NB4 (cell line): ENCODE data around the gene ZDHHC6.
"Not testable (repeated sequence)": the region's sequence is repeated elsewhere in the genome, so short reads cannot be mapped to it uniquely, and the experiment has no call there.

ENCODE experiments used
- DNase-seq: peaks from one replicate; pipeline ENCODE4 v3.0.0; 2010; ENCODE audit warnings: low read depth
- H3K4me3 ChIP-seq: one replicate; pipeline ENCODE4 v1.5.1; 2011; ENCODE audit warnings: mild to moderate bottlenecking, low read depth, low read length, moderate library complexity
- MYC ChIP-seq: IDR thresholded peaks from 2 replicates; pipeline ENCODE4 v1.6.1; 2011; ENCODE audit warnings: low read depth, low read length
- POLR2A ChIP-seq: IDR thresholded peaks from 2 replicates; pipeline ENCODE4 v1.6.1; 2011; ENCODE audit warnings: mild to moderate bottlenecking; ENCODE audit not compliant: insufficient read length; ENCODE audit errors: extremely low read depth
- TF ChIP-seq, protein P1 (sequence below): IDR thresholded peaks from one replicate; pipeline ENCODE4 v1.5.1; 2012; ENCODE audit warnings: low read depth, low read length
- TF ChIP-seq, protein P2 (sequence below): IDR thresholded peaks from 2 replicates; pipeline ENCODE4 v1.6.1; 2011; ENCODE audit warnings: low read depth, low read length

Gene ZDHHC6

DNA sequence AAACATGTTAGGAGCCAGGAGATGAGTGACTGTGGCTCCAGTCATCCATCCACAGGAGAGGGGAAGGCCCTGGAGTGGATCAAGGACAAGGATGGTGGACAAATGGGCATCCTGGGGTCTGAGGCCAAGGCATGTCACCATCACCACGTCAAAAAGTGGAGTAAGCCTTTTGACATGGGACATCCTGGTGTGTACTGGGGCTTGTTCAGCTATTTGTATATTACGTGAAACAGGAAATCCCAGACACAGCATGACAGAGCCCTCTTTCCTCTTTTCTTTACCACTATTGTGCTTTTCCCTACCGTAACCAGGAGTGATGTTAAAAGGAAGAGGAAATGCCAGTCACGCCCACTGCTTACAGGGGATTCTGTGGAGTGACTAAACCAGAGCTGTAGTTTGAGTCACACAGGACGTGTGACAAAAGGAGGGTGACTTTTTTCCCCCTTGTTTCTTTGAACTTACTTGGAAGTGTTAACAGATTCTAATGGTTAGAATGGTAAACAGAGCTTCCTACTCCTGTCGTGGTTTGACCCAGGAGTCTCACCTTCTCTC lies 57.4 kb downstream of the ZDHHC6 start:
- TF ChIP-seq MYC (no peak), POLR2A (no peak)
- TF ChIP-seq, protein P1, sequence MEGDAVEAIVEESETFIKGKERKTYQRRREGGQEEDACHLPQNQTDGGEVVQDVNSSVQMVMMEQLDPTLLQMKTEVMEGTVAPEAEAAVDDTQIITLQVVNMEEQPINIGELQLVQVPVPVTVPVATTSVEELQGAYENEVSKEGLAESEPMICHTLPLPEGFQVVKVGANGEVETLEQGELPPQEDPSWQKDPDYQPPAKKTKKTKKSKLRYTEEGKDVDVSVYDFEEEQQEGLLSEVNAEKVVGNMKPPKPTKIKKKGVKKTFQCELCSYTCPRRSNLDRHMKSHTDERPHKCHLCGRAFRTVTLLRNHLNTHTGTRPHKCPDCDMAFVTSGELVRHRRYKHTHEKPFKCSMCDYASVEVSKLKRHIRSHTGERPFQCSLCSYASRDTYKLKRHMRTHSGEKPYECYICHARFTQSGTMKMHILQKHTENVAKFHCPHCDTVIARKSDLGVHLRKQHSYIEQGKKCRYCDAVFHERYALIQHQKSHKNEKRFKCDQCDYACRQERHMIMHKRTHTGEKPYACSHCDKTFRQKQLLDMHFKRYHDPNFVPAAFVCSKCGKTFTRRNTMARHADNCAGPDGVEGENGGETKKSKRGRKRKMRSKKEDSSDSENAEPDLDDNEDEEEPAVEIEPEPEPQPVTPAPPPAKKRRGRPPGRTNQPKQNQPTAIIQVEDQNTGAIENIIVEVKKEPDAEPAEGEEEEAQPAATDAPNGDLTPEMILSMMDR = no peak
- TF ChIP-seq, protein P2, sequence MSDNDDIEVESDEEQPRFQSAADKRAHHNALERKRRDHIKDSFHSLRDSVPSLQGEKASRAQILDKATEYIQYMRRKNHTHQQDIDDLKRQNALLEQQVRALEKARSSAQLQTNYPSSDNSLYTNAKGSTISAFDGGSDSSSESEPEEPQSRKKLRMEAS = no peak
- DNase-seq = peak; percentile 72
- no peak overlapping the region for H3K4me3 ChIP-seq

DNA sequence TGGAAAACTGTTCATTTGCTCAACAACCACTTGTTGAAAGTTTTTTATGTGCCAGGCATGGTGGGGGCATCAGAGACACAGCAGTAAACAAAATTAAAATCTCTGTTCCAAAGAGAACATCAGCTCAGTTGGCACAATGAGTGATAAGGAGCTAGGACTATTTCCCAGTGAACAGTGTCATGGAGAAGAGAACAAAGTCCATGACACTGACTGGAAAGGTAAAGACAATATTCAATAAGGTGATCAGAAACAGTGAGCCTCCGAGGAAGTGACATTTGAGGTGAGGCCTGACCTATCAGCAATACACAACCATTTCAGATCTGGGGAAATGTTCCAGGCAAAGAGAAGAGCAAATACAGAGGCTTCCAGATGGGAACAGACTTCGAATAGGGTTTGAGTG lies 58.2 kb downstream of the ZDHHC6 start:
- DNase-seq = no peak
- TF ChIP-seq, protein P1 = no peak
- TF ChIP-seq MYC (no peak), POLR2A (no peak)
- TF ChIP-seq, protein P2 = no peak
- no peak overlapping the region for H3K4me3 ChIP-seq

DNA sequence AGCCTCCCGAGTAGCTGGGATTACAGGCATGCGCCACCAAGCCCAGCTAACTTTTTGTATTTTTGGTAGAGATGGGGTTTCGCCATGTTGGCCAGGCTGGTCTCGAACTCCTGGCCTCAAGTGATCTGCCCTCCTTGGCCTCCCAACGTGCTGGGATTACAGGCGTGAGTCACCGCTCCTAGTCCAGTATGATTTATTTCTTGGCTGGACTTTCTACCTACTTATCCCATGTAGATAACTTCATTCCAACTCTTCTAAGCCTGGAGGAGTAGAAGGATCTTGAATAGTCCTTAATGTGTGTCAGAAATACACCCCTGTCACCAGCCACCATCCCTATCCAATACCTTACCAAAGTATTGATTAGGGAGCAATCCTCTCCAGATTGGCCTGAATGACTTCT lies 58.7 kb downstream of the ZDHHC6 start:
- DNase-seq, H3K4me3 ChIP-seq: not testable (repeated sequence)

DNA sequence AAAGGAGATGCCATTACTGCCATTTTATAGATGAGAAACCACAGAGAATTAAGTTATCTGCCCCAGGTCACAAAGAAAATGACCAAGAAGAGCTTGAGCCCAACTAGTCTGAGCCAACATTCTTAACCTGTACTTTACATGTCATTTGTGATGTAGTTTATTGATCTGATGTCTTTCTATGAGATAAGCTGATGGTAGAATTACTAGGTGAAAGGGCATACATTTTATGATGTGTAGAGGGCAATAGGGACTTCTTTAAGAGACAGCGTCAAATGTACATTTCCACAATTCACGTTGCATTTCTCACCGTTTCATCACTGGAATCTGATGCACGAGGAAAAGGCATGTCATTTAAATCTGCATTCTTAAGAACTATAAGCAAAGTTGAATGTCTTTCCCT lies 61.5 kb downstream of the ZDHHC6 start:
- H3K4me3 ChIP-seq = no peak overlapping the region
- TF ChIP-seq, protein P2 = no peak
- no peak for DNase-seq

DNA sequence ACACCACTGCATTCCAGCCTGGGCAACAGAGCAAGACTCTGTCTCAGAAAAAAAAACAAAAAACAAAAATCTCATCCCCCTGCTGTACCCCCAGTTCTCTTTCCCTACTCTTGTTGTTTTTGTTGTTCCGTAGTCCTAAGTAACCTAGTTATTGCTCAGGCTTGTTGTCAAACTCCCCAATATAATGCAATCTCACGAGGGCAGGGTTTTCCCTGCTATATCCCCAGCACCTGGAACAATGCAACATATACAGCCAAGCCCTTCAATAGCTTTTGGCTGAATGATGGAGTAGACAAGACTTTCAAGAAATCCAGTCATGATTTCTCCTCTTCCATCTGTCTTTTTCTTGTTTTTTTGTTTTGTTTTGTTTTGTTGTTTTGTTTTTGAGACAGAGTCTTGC lies 62.6 kb downstream of the ZDHHC6 start:
- DNase-seq = no peak
- TF ChIP-seq, protein P1 = no peak
- TF ChIP-seq MYC (no peak), POLR2A (no peak)
- TF ChIP-seq, protein P2 = no peak
- no peak overlapping the region for H3K4me3 ChIP-seq

DNA sequence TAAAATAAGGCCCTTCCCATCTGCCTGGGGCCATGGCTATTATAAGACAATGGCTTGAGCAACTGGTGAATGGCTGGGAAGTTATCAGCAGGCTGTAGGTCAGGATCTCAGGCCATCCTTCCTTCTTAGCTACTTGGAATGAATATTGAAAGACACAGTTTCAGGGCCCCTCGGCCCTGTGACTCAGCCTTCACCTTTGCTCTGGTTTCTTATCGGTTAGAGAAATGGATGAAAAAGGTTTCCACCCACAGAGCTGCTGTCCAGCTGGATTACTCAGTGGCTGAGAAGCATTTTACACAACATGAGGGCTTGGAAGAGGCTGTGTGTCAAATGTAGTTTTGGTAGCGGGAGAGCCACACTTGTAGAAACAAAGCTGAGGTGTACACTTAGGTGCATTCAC lies 63.4 kb downstream of the ZDHHC6 start:
- TF ChIP-seq, protein P2 = no peak
- TF ChIP-seq MYC (no peak), POLR2A (no peak)
- TF ChIP-seq, protein P1 = no peak
- no peak for DNase-seq
- no peak overlapping the region for H3K4me3 ChIP-seq

DNA sequence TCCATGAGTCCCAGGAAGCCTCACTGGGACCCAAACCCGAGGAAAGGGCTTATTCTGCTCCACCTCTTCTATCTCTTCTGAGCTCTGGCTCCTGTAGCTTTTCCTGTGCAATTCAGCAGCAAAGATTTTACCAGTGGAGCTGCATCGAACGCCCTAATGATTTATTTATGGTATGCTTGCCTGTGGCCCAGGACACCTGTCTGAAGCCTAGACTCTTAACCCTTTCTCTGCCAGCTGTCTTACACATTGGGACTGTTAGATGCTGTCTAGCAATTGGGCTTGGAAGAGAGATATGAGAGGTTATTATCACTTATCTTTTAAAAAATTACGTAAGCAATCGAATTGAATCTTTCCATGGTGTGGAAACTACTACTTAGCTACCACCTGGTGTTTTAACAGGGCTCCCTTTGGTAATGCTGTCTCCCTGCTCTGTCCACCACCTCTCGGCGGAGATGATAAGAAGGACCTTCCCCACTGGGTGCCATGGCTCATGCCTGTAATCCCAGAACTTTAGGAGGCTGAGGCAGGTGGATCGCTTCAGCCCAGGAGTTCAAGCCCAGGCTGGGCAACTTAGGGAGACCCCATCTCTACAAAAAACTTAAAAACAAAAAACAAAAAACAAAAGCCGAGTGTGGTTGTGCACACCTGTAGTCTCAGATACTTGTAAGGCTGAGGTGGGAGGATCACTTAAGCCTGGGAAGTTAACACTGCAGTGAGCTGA lies 64.0 kb downstream of the ZDHHC6 start:
- DNase-seq = no peak
- no peak overlapping the region for H3K4me3 ChIP-seq
- TF ChIP-seq, protein P1 = no peak
- TF ChIP-seq POLR2A (no peak), MYC (no peak)
- TF ChIP-seq, protein P2 = no peak
